WTC11 (cell line): Measurements from ENCODE around the gene PYCARD. TPM values are rescaled to one million over a fixed set of nuclear protein-coding genes. Genes with fewer than 3 reads are reported as not detected.

Experiments
- ATAC-seq: fragments of 200-7000 bp; cut with Tn5 transposase; 2 replicates; pipeline ENCODE4 v1.10.0; 2021; ENCODE audit warnings: mild to moderate bottlenecking, moderate library complexity
- CTCF ChIA-PET: fragments of 300-600 bp; sonication (Branson Sonifier 250); formaldehyde crosslinking; loops from one replicate; lab custom pipeline; 2021; ENCODE audit warnings: antibody characterized with exemption; lab: Charles Lee
- POLR2A ChIA-PET: fragments of 350-600 bp; sonication (Branson Sonifier 250); formaldehyde crosslinking; loops from one replicate; lab custom pipeline; 2021; ENCODE audit warnings: antibody characterized with exemption; lab: Charles Lee
- DNase-seq: peaks from one replicate; pipeline ENCODE4 v3.0.0; 2021; ENCODE audit warnings: low spot score
- H3K27ac Mint-ChIP-seq: 2 replicates; pipeline ENCODE4 v1.8.0; 2021; ENCODE audit warnings: mixed read lengths
- H3K27me3 Mint-ChIP-seq: 2 replicates; pipeline ENCODE4 v1.8.0; 2021; ENCODE audit warnings: low read depth, mild to moderate bottlenecking, moderate library complexity, mixed read lengths
- H3K36me3 Mint-ChIP-seq: 2 replicates; pipeline ENCODE4 v1.8.0; 2021; ENCODE audit warnings: mixed read lengths
- H3K4me1 Mint-ChIP-seq: 2 replicates; pipeline ENCODE4 v1.8.0; 2022; ENCODE audit warnings: mixed read lengths
- H3K4me3 Mint-ChIP-seq: 2 replicates; pipeline ENCODE4 v1.8.0; 2021; ENCODE audit warnings: mild to moderate bottlenecking, moderate library complexity, mixed read lengths
- H3K9me3 Mint-ChIP-seq: 2 replicates; pipeline ENCODE4 v1.8.0; 2021; ENCODE audit warnings: mixed read lengths
- CREM ChIP-seq: sonication (generic); formaldehyde crosslinking; IDR thresholded peaks from 2 replicates; pipeline ENCODE4 v1.8.1; 2022; ENCODE audit warnings: mild to moderate bottlenecking, missing genetic modification reagents, moderate library complexity
- E2F5 ChIP-seq: sonication (generic); formaldehyde crosslinking; IDR thresholded peaks from 2 replicates; pipeline ENCODE4 v1.8.1; 2022; ENCODE audit warnings: mild to moderate bottlenecking, moderate library complexity, missing genetic modification reagents
- ERG ChIP-seq: fragments of 250-450 bp; sonication (Bioruptor Pico); IDR thresholded peaks from 2 replicates; pipeline ENCODE4 v1.8.0; 2021; ENCODE audit warnings: mild to moderate bottlenecking
- ESRRA ChIP-seq: sonication (generic); formaldehyde crosslinking; IDR thresholded peaks from 2 replicates; pipeline ENCODE4 v1.8.1; 2022; ENCODE audit warnings: mild to moderate bottlenecking, missing genetic modification reagents, borderline replicate concordance
- FOXK1 ChIP-seq: sonication (generic); formaldehyde crosslinking; IDR thresholded peaks from 2 replicates; pipeline ENCODE4 v1.8.0; 2022; ENCODE audit warnings: mild to moderate bottlenecking, moderate library complexity, missing genetic modification reagents
- FOXP4 ChIP-seq: sonication (generic); formaldehyde crosslinking; IDR thresholded peaks from 2 replicates; pipeline ENCODE4 v1.8.0; 2022; ENCODE audit warnings: mild to moderate bottlenecking, missing genetic modification reagents
- GTF2I ChIP-seq: fragments of 250-450 bp; sonication (Bioruptor Pico); conservative IDR thresholded peaks from 2 replicates; pipeline ENCODE4 v1.4.0; 2021; ENCODE audit warnings: mild to moderate bottlenecking
- JUN ChIP-seq: sonication (generic); formaldehyde crosslinking; IDR thresholded peaks from 2 replicates; pipeline ENCODE4 v1.8.0; 2023; ENCODE audit warnings: mild to moderate bottlenecking, missing genetic modification reagents
- NFATC4 ChIP-seq: fragments of 250-450 bp; sonication (Bioruptor Pico); IDR thresholded peaks from 2 replicates; pipeline ENCODE4 v1.9.0; 2021; ENCODE audit warnings: mild to moderate bottlenecking
- NR2C2 ChIP-seq: sonication (generic); formaldehyde crosslinking; IDR thresholded peaks from 2 replicates; pipeline ENCODE4 v1.8.0; 2022; ENCODE audit warnings: mild to moderate bottlenecking, missing genetic modification reagents
- NR3C1 ChIP-seq: sonication (generic); formaldehyde crosslinking; conservative IDR thresholded peaks from 2 replicates; pipeline ENCODE4 v1.8.1; 2023; ENCODE audit warnings: low read depth, mild to moderate bottlenecking, missing genetic modification reagents
- RELA ChIP-seq: sonication (generic); formaldehyde crosslinking; IDR thresholded peaks from 2 replicates; pipeline ENCODE4 v1.8.1; 2022; ENCODE audit warnings: missing genetic modification reagents, mild to moderate bottlenecking, borderline replicate concordance
- SMAD4 ChIP-seq: sonication (generic); formaldehyde crosslinking; IDR thresholded peaks from 2 replicates; pipeline ENCODE4 v1.8.0; 2022; ENCODE audit warnings: mild to moderate bottlenecking, missing genetic modification reagents
- SOX15 ChIP-seq: fragments of 250-450 bp; sonication (Bioruptor Pico); IDR thresholded peaks from 2 replicates; pipeline ENCODE4 v1.9.0; 2021; ENCODE audit warnings: mild to moderate bottlenecking
- TCF7 ChIP-seq: sonication (generic); formaldehyde crosslinking; IDR thresholded peaks from 2 replicates; pipeline ENCODE4 v1.8.0; 2022; ENCODE audit warnings: mild to moderate bottlenecking, low read depth, missing genetic modification reagents, moderate library complexity
- ZNF121 ChIP-seq: sonication (generic); formaldehyde crosslinking; IDR thresholded peaks from 2 replicates; pipeline ENCODE4 v1.8.0; 2023; ENCODE audit warnings: missing genetic modification reagents
- ZNF219 ChIP-seq: sonication (generic); formaldehyde crosslinking; IDR thresholded peaks from 2 replicates; pipeline ENCODE4 v1.8.0; 2023; ENCODE audit warnings: missing genetic modification reagents, mild to moderate bottlenecking, borderline replicate concordance
- ZNF281 ChIP-seq: sonication (generic); formaldehyde crosslinking; IDR thresholded peaks from 2 replicates; pipeline ENCODE4 v1.8.0; 2023; ENCODE audit warnings: mild to moderate bottlenecking, missing genetic modification reagents
- ZNF416 ChIP-seq: fragments of 250-450 bp; sonication (Bioruptor Pico); IDR thresholded peaks from 2 replicates; pipeline ENCODE4 v1.9.0; 2021; ENCODE audit warnings: mild to moderate bottlenecking, inconsistent platforms
- ZNF423 ChIP-seq: fragments of 250-450 bp; sonication (Bioruptor Pico); IDR thresholded peaks from 2 replicates; pipeline ENCODE4 v2.1.2; 2022; ENCODE audit warnings: mild to moderate bottlenecking, moderate library complexity
- ZSCAN18 ChIP-seq: fragments of 250-450 bp; sonication (Bioruptor Pico); IDR thresholded peaks from 2 replicates; pipeline ENCODE4 v2.1.2; 2022; ENCODE audit warnings: mild to moderate bottlenecking, moderate library complexity
- total RNA-seq: library from RNA; stranded (reverse); gene quantifications from 3 replicates; pipeline ENCODE4 v1.2.3, GENCODE V29; 2021
- TF ChIP-seq, protein P1 (sequence below): sonication (generic); formaldehyde crosslinking; IDR thresholded peaks from 2 replicates; pipeline ENCODE4 v1.8.0; 2023; ENCODE audit warnings: missing genetic modification reagents
- TF ChIP-seq, protein P2 (sequence below): sonication (generic); formaldehyde crosslinking; IDR thresholded peaks from 2 replicates; pipeline ENCODE4 v1.8.0; 2022; ENCODE audit warnings: missing genetic modification reagents
- TF ChIP-seq, protein P3 (sequence below): fragments of 250-450 bp; sonication (Bioruptor Pico); IDR thresholded peaks from 2 replicates; pipeline ENCODE4 v1.9.0; 2021; ENCODE audit warnings: mild to moderate bottlenecking

PYCARD gene
- total RNA-seq, 1 experiment from 2014 or later, result 35.2 TPM

DNA sequence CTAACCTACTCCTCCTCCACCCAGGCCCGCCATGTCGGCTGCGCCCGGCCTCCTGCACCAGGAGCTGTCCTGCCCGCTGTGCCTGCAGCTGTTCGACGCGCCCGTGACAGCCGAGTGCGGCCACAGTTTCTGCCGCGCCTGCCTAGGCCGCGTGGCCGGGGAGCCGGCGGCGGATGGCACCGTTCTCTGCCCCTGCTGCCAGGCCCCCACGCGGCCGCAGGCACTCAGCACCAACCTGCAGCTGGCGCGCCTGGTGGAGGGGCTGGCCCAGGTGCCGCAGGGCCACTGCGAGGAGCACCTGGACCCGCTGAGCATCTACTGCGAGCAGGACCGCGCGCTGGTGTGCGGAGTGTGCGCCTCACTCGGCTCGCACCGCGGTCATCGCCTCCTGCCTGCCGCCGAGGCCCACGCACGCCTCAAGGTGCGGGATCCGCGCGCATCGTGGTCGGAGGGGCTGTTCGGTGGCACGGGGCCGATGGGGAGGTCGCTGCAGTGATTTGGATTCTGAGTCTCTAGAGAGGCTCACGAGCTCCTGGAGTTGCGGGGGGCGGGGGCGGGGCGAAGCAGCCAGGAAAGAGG, 12.2 kb upstream of the PYCARD start:
- Mint-ChIP-seq H3K4me3 (peak overlapping the region; percentile 77), H3K27me3 (peaks cover 57% of the 10 kb centered on the region), H3K27ac (no peak overlapping the region), H3K36me3 (no peaks in the 10 kb centered on the region), H3K4me1 (peaks cover 30% of the 10 kb centered on the region), H3K9me3 (no peaks in the 10 kb centered on the region)
- ChIA-PET CTCF (interaction anchor here (0.6 to 4.9 kb wide), 15 partner anchors 13 to 262 kb away, joined by 3 to 41 read pairs (median 4); partner anchors contain the start of genes HSD3B7, KAT8, PYCARD and ZNF843), POLR2A (interaction anchor here (0.6 to 2.0 kb wide), 7 partner anchors 13 to 97 kb away, joined by 3 to 11 read pairs (median 6); partner anchors contain the start of genes FUS, KAT8 and PYCARD)
- DNase-seq (peak; percentile 53), ATAC-seq (peak; percentile 32)
- no peak for TF ChIP-seq ERG (CRISPR knock-in tag)
- TF ChIP-seq TCF7 (CRISPR knock-in tag), result peak; percentile 70; the same call in 1 of the 2 replicates
- peak; percentile 36; the same call in 1 of the 2 replicates for TF ChIP-seq E2F5 (CRISPR knock-in tag)
- TF ChIP-seq ZNF416 (CRISPR knock-in tag), result 0 out of 2 replicates have a peak, but pooled peaks have one; percentile 10
- no peak for TF ChIP-seq NFATC4 (CRISPR knock-in tag)
- no peak for TF ChIP-seq ZSCAN18 (CRISPR knock-in tag)
- no peak for TF ChIP-seq GTF2I (CRISPR knock-in tag)
- 0 out of 2 replicates have a peak, but pooled peaks have one; percentile 2 for TF ChIP-seq ZNF121
- TF ChIP-seq, protein P1, sequence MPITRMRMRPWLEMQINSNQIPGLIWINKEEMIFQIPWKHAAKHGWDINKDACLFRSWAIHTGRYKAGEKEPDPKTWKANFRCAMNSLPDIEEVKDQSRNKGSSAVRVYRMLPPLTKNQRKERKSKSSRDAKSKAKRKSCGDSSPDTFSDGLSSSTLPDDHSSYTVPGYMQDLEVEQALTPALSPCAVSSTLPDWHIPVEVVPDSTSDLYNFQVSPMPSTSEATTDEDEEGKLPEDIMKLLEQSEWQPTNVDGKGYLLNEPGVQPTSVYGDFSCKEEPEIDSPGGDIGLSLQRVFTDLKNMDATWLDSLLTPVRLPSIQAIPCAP (CRISPR knock-in tag), result peak; percentile 80; the same call in 1 of the 2 replicates
- TF ChIP-seq, protein P2, sequence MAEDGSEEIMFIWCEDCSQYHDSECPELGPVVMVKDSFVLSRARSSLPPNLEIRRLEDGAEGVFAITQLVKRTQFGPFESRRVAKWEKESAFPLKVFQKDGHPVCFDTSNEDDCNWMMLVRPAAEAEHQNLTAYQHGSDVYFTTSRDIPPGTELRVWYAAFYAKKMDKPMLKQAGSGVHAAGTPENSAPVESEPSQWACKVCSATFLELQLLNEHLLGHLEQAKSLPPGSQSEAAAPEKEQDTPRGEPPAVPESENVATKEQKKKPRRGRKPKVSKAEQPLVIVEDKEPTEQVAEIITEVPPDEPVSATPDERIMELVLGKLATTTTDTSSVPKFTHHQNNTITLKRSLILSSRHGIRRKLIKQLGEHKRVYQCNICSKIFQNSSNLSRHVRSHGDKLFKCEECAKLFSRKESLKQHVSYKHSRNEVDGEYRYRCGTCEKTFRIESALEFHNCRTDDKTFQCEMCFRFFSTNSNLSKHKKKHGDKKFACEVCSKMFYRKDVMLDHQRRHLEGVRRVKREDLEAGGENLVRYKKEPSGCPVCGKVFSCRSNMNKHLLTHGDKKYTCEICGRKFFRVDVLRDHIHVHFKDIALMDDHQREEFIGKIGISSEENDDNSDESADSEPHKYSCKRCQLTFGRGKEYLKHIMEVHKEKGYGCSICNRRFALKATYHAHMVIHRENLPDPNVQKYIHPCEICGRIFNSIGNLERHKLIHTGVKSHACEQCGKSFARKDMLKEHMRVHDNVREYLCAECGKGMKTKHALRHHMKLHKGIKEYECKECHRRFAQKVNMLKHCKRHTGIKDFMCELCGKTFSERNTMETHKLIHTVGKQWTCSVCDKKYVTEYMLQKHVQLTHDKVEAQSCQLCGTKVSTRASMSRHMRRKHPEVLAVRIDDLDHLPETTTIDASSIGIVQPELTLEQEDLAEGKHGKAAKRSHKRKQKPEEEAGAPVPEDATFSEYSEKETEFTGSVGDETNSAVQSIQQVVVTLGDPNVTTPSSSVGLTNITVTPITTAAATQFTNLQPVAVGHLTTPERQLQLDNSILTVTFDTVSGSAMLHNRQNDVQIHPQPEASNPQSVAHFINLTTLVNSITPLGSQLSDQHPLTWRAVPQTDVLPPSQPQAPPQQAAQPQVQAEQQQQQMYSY (CRISPR knock-in tag), result 0 out of 2 replicates have a peak, but pooled peaks have one; percentile 21
- TF ChIP-seq NR2C2 (CRISPR knock-in tag), result 0 out of 2 replicates have a peak, but pooled peaks have one; percentile 55
- no peak for TF ChIP-seq SMAD4 (CRISPR knock-in tag)
- no peak for TF ChIP-seq SOX15 (CRISPR knock-in tag)
- TF ChIP-seq, protein P3, sequence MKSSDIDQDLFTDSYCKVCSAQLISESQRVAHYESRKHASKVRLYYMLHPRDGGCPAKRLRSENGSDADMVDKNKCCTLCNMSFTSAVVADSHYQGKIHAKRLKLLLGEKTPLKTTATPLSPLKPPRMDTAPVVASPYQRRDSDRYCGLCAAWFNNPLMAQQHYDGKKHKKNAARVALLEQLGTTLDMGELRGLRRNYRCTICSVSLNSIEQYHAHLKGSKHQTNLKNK (CRISPR knock-in tag), result no peak
- peak; percentile 80 for TF ChIP-seq ZNF219 (CRISPR knock-in tag)
- 0 out of 2 replicates have a peak, but pooled peaks have one; percentile 23 for TF ChIP-seq ESRRA (CRISPR knock-in tag)
- peak; percentile 57 for TF ChIP-seq ZNF281 (CRISPR knock-in tag)
- TF ChIP-seq FOXP4, result peak; percentile 63; the same call in 1 of the 2 replicates
- TF ChIP-seq FOXK1 (CRISPR knock-in tag), result peak; percentile 61
- TF ChIP-seq ZNF423, result no peak
- 0 out of 2 replicates have a peak, but pooled peaks have one; percentile 78 for TF ChIP-seq NR3C1 (CRISPR knock-in tag)
- peak; percentile 39; the same call in 1 of the 2 replicates for TF ChIP-seq JUN (CRISPR knock-in tag)
- no peak for TF ChIP-seq CREM
- peak; percentile 83 for TF ChIP-seq RELA (CRISPR knock-in tag)
